ENCODE measurements around the gene CDCA7.
"Not testable (repeated sequence)": the region's sequence is repeated elsewhere in the genome, so short reads cannot be mapped to it uniquely, and the experiment has no call there.

The CDCA7 gene

DNA sequence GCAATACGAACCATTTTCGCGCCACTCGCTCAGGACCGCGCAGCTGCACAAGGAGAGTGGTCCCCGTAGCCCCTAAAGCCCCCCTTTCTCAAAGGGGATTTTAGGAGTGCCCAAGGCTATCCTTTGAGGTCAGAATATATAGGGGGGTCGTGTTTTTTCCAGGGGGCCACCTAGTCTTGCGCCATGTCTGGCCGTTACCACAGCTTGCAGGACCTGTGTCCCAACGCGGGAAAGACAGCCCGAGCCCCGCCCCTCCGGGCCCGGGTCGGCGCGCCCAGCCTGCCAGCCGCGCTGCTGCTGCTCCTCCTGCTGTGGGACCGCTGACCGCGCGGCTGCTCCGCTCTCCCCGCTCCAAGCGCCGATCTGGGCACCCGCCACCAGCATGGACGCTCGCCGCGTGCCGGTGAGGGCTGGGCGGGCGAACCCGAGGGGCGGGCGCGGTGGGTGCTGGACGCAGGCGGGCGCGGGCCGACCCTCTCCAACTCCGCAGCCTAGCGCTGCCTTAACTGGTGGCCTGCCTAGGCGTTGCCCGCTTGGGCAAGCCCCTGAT, at the start of gene CDCA7:
Gene CDCA7 (plus strand): TSS at position 291 of the 550 bp plus-strand sequence. CDS start 92 bp downstream, at position 383.
- H3K27ac ChIP-seq (ENCODE audit: low read depth, low read length), result peak within 1 kb of the TSS; percentile 98
- peaks cover 28% of the 10 kb centered on the region for H3K4me1 ChIP-seq (ENCODE audit: control insufficient read depth, insufficient read depth, low read length)
- H3K4me3 ChIP-seq (ENCODE audit: low read depth, low read length), result peak within 1 kb of the TSS; percentile 77
- H3K27me3 ChIP-seq (ENCODE audit: control insufficient read depth, insufficient read depth, low read length), result no peaks in the 10 kb centered on the region
- peak within 1 kb of the TSS; percentile 99 for H3K9ac ChIP-seq (ENCODE audit: low read length)
- H3K9me3 ChIP-seq (ENCODE audit: control insufficient read depth, insufficient read depth, low read depth, low read length), result 0 out of 2 replicates have a peak, but pooled peaks cover 8% of the 10 kb centered on the region
- H3K36me3 ChIP-seq (ENCODE audit: control insufficient read depth, insufficient read depth, low read length), result peaks cover 19% of the 10 kb centered on the region

GRCh38 chr2:173305303-173305702, 49.4 kb upstream of the CDCA7 start:
- H3K9me3 ChIP-seq (ENCODE audit: control insufficient read depth, insufficient read depth, low read depth, low read length), result peaks cover 26% of the 10 kb centered on the region
- no peak overlapping the region for H3K9ac ChIP-seq (ENCODE audit: low read length)
- no peaks in the 10 kb centered on the region for H3K36me3 ChIP-seq (ENCODE audit: control insufficient read depth, insufficient read depth, low read length)
- no peak overlapping the region for H3K4me3 ChIP-seq (ENCODE audit: low read depth, low read length)
- H3K27ac ChIP-seq (ENCODE audit: low read depth, low read length), result no peak overlapping the region
- peaks cover 25% of the 10 kb centered on the region for H3K4me1 ChIP-seq (ENCODE audit: control insufficient read depth, insufficient read depth, low read length)
- no peaks in the 10 kb centered on the region for H3K27me3 ChIP-seq (ENCODE audit: control insufficient read depth, insufficient read depth, low read length)

GRCh38 chr2:173307293-173307692, 47.4 kb upstream of the CDCA7 start:
- H3K4me3 ChIP-seq (ENCODE audit: low read depth, low read length), result no peak overlapping the region
- H3K9me3 ChIP-seq (ENCODE audit: control insufficient read depth, insufficient read depth, low read depth, low read length), result peaks cover 10% of the 10 kb centered on the region; the same call in 1 of the 2 replicates
- H3K9ac ChIP-seq (ENCODE audit: low read length), result no peak overlapping the region
- no peak overlapping the region for H3K27ac ChIP-seq (ENCODE audit: low read depth, low read length)
- no peaks in the 10 kb centered on the region for H3K27me3 ChIP-seq (ENCODE audit: control insufficient read depth, insufficient read depth, low read length)
- H3K4me1 ChIP-seq (ENCODE audit: control insufficient read depth, insufficient read depth, low read length), result peaks cover 25% of the 10 kb centered on the region
- H3K36me3 ChIP-seq (ENCODE audit: control insufficient read depth, insufficient read depth, low read length), result no peaks in the 10 kb centered on the region

DNA sequence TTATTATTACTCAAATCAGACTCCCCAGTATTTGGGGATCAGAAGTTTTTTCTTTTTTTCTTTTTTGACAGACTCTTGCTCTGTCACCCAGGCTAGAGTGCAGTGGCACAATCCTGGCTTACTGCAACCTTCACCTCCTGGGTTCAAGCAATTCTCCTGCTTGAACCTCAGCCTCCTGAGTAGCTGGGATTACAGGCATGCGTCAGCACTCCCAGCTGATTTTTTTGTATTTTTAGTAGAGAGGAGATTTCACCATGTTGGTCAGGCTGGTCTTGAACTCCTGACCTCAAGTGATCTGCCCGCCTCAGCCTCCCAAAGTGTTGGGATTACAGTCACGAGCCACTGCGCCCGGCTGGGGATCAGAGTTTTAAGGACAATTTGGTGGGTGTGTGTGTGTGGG, 45.3 kb upstream of the CDCA7 start:
- H3K9ac ChIP-seq (ENCODE audit: low read length); H3K27ac ChIP-seq (ENCODE audit: low read depth, low read length); H3K9me3 ChIP-seq (ENCODE audit: control insufficient read depth, insufficient read depth, low read depth, low read length); H3K4me3 ChIP-seq (ENCODE audit: low read depth, low read length); H3K27me3 ChIP-seq (ENCODE audit: control insufficient read depth, insufficient read depth, low read length); H3K36me3 ChIP-seq (ENCODE audit: control insufficient read depth, insufficient read depth, low read length): not testable (repeated sequence)
- H3K4me1 ChIP-seq (ENCODE audit: control insufficient read depth, insufficient read depth, low read length), result peaks cover 25% of the 10 kb centered on the region

- Histone ChIP-seq H3K27ac (ENCODE audit: low read depth, low read length) (no peak overlapping the region), H3K9ac (ENCODE audit: low read length) (no peak overlapping the region), H3K27me3 (ENCODE audit: control insufficient read depth, insufficient read depth, low read length) (no peaks in the 10 kb centered on the region), H3K9me3 (ENCODE audit: control insufficient read depth, insufficient read depth, low read depth, low read length) (no peaks in the 10 kb centered on the region; the same call in 1 of the 2 replicates), H3K36me3 (ENCODE audit: control insufficient read depth, insufficient read depth, low read length) (no peaks in the 10 kb centered on the region), H3K4me1 (ENCODE audit: control insufficient read depth, insufficient read depth, low read length) (peaks cover 4% of the 10 kb centered on the region), H3K4me3 (ENCODE audit: low read depth, low read length) (no peak overlapping the region)
These were observed 42.6 kb upstream of the CDCA7 start for GRCh38 chr2:173311844-173312606.

- H3K27ac ChIP-seq (ENCODE audit: low read depth, low read length), result no peak overlapping the region
- no peaks in the 10 kb centered on the region for H3K36me3 ChIP-seq (ENCODE audit: control insufficient read depth, insufficient read depth, low read length)
- H3K9ac ChIP-seq (ENCODE audit: low read length), result no peak overlapping the region
- H3K4me3 ChIP-seq (ENCODE audit: low read depth, low read length), result no peak overlapping the region
- peaks cover 23% of the 10 kb centered on the region for H3K9me3 ChIP-seq (ENCODE audit: control insufficient read depth, insufficient read depth, low read depth, low read length)
- no peaks in the 10 kb centered on the region for H3K4me1 ChIP-seq (ENCODE audit: control insufficient read depth, insufficient read depth, low read length)
- no peaks in the 10 kb centered on the region for H3K27me3 ChIP-seq (ENCODE audit: control insufficient read depth, insufficient read depth, low read length)
These were observed 31.3 kb upstream of the CDCA7 start for GRCh38 chr2:173323371-173323770.

DNA sequence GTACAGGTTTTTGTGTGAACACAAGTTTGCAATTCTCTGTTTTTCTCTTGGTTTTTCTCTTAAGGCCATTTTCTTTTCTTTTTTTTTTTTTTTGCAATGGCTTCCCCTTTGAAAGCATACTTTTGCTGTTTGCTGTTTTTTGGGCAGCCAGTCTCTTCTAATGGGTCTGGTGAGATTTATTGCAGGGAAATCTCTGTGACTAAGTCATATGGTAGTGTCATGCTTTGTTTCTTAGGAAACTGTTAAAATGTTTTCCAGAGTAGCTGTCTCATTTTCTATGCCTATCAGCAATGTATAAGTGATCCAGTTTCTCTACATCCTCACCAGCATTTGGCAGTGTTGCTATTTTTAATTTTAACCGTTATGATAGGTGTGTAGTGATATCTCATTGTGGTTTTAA, 27.9 kb upstream of the CDCA7 start:
- no peaks in the 10 kb centered on the region for H3K27me3 ChIP-seq (ENCODE audit: control insufficient read depth, insufficient read depth, low read length)
- H3K27ac ChIP-seq (ENCODE audit: low read depth, low read length), result no peak overlapping the region
- no peaks in the 10 kb centered on the region for H3K4me1 ChIP-seq (ENCODE audit: control insufficient read depth, insufficient read depth, low read length)
- no peaks in the 10 kb centered on the region for H3K36me3 ChIP-seq (ENCODE audit: control insufficient read depth, insufficient read depth, low read length)
- H3K9ac ChIP-seq (ENCODE audit: low read length), result no peak overlapping the region
- H3K4me3 ChIP-seq (ENCODE audit: low read depth, low read length), result no peak overlapping the region
- peaks cover 39% of the 10 kb centered on the region for H3K9me3 ChIP-seq (ENCODE audit: control insufficient read depth, insufficient read depth, low read depth, low read length)

GRCh38 chr2:173327421-173327820, 27.3 kb upstream of the CDCA7 start:
- Histone ChIP-seq H3K4me1 (ENCODE audit: control insufficient read depth, insufficient read depth, low read length) (no peaks in the 10 kb centered on the region), H3K27me3 (ENCODE audit: control insufficient read depth, insufficient read depth, low read length) (no peaks in the 10 kb centered on the region), H3K36me3 (ENCODE audit: control insufficient read depth, insufficient read depth, low read length) (no peaks in the 10 kb centered on the region), H3K9me3 (ENCODE audit: control insufficient read depth, insufficient read depth, low read depth, low read length) (peaks cover 42% of the 10 kb centered on the region), H3K9ac (ENCODE audit: low read length) (no peak overlapping the region), H3K4me3 (ENCODE audit: low read depth, low read length) (no peak overlapping the region), H3K27ac (ENCODE audit: low read depth, low read length) (no peak overlapping the region)

DNA sequence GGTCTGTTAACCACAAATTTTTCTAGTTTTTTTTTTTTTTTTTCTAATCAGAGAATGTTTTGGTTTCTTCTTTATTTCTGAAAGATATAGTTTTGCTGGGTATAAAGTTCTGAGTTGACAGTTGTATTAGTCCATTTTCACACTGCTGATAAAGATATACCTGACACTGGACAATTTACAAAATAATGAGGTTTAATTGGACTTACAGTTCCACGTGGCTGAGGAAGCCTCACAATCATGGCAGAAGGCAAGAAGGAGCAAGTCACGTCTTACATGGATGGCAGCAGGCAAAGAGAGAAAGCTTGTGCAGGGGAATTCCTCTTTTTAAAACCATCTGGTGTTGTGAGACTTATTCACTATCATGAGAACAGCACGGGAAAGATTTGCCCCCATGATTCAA, 21.7 kb upstream of the CDCA7 start:
- not testable (repeated sequence) for H3K4me3 ChIP-seq (ENCODE audit: low read depth, low read length); H3K27ac ChIP-seq (ENCODE audit: low read depth, low read length); H3K27me3 ChIP-seq (ENCODE audit: control insufficient read depth, insufficient read depth, low read length); H3K9ac ChIP-seq (ENCODE audit: low read length); H3K36me3 ChIP-seq (ENCODE audit: control insufficient read depth, insufficient read depth, low read length); H3K4me1 ChIP-seq (ENCODE audit: control insufficient read depth, insufficient read depth, low read length)
- H3K9me3 ChIP-seq (ENCODE audit: control insufficient read depth, insufficient read depth, low read depth, low read length), result peaks cover 36% of the 10 kb centered on the region

DNA sequence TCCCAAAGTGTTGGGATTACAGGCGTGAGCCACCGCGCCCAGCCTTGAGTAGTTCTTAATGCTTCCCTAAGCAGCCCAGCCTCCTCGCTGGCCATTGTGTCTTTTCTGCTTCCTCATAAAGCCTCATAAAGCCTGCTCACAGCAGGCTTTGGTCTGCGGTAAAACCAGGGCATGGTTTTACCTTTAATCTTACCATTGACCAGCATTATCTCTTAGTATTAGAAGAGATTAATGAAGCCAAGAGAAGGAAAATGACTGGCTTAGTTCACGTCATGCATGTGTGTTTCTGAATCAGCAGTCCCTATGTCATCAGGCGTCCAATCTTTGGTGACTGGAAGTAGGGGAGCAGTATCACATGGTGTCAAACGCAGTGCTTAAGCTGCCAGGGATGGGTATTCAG, 14.9 kb upstream of the CDCA7 start:
- Histone ChIP-seq H3K4me3 (ENCODE audit: low read depth, low read length) (no peak overlapping the region), H3K27me3 (ENCODE audit: control insufficient read depth, insufficient read depth, low read length) (no peaks in the 10 kb centered on the region), H3K9ac (ENCODE audit: low read length) (no peak overlapping the region), H3K36me3 (ENCODE audit: control insufficient read depth, insufficient read depth, low read length) (no peaks in the 10 kb centered on the region), H3K27ac (ENCODE audit: low read depth, low read length) (no peak overlapping the region), H3K4me1 (ENCODE audit: control insufficient read depth, insufficient read depth, low read length) (no peaks in the 10 kb centered on the region), H3K9me3 (ENCODE audit: control insufficient read depth, insufficient read depth, low read depth, low read length) (peaks cover 6% of the 10 kb centered on the region; the same call in 1 of the 2 replicates)

GRCh38 chr2:173343921-173344320, 10.8 kb upstream of the CDCA7 start:
- H3K9me3 ChIP-seq (ENCODE audit: control insufficient read depth, insufficient read depth, low read depth, low read length), result peaks cover 22% of the 10 kb centered on the region
- no peak overlapping the region for H3K4me3 ChIP-seq (ENCODE audit: low read depth, low read length)
- H3K36me3 ChIP-seq (ENCODE audit: control insufficient read depth, insufficient read depth, low read length), result no peaks in the 10 kb centered on the region
- H3K27me3 ChIP-seq (ENCODE audit: control insufficient read depth, insufficient read depth, low read length), result no peaks in the 10 kb centered on the region
- H3K4me1 ChIP-seq (ENCODE audit: control insufficient read depth, insufficient read depth, low read length), result no peaks in the 10 kb centered on the region
- H3K27ac ChIP-seq (ENCODE audit: low read depth, low read length), result no peak overlapping the region
- no peak overlapping the region for H3K9ac ChIP-seq (ENCODE audit: low read length)
